Measurements from ENCODE around the gene PIK3CA.

Gene PIK3CA

DNA sequence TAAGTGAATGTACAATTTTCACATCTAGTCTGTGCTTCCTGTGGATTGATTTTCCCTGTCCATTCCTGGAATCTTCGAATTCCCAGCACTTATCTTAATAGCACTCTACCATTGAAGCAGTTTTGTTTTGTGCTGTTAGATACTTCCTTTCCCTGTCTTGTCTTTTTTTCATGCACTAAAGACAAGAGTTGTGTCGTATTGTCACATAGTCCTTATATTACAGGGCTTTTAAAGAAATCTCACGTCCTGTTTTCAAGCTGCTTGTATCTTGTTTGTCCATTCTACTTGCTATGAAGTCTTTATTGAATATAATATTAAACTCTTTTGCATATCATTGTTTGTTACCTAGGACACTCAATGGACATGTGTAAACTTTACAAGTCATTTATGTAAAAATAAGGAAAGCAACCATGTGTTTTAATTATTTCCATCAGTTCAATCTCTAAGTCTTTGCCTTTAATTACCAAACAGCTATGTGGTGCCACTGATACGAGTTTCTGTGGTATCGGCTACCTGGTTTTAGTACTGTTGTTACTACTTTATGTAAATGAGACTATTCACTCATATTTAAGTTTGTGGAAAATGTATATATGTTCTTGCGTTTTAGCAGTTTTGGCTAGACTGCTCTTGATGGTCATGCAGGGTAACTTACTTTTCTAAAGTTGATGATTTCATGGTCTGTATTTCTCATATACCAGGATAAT, 10.3 kb downstream of the PIK3CA start:
- no peak for DNase-seq

DNA sequence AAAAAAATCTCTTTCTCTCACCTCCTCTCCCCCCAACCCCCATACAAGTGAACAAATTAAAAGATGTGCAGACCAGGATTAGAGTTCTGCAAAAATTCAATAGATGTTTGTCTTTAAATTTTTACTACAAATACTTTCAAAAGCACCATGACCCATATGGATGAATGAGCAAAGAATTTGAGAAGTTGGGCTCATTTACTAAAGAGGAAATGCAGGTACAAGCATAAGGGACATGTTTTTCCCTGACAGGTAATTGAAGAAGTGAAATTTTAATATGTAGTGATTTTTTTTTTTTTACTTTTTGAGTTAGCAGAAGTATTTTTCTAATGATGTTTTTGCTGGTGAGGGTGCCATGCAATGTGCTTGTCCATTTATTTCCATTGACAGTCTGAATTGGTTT, 15.3 kb downstream of the PIK3CA start:
- DNase-seq: no peak

GRCh38 chr3:179164857-179165256, 16.7 kb downstream of the PIK3CA start:
- DNase-seq: no peak

DNA sequence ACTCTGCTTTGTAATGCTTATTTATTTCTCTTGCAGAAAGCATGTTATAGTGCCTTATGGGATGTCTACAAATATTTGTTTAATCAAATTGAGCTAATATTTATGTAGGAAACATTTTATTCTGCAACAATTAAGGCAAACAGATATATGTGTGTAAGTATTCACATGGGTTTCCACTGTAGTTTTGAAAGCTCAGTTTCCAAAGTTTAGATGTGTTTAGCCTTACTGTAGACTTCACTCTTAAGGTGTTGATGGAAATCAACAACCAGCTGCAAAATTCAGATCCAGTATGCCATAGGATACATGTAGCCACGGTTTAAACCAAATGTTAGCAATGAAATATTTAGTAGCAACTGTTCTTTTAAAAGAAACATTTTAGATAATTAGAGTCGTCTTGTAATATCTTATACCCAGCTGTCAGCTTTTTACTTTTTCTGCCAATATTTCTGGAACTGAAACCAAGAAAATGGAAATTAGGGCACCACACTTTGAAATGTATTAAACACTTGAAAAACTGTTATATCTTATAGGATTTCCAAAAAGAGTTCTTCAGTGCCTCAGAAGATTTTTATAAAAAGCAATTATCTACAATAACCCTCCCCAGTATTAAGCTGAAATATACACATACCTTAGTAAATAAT, 18.5 kb downstream of the PIK3CA start:
- no peak for DNase-seq

GRCh38 chr3:179168918-179169317, 20.8 kb downstream of the PIK3CA start:
- DNase-seq: no peak

- no peak for DNase-seq
These were observed 24.4 kb downstream of the PIK3CA start for GRCh38 chr3:179172546-179172945.

GRCh38 chr3:179174316-179174715, 26.2 kb downstream of the PIK3CA start:
- DNase-seq: no peak

- no peak for DNase-seq
These were observed 26.7 kb downstream of the PIK3CA start for GRCh38 chr3:179174898-179175297.

DNA sequence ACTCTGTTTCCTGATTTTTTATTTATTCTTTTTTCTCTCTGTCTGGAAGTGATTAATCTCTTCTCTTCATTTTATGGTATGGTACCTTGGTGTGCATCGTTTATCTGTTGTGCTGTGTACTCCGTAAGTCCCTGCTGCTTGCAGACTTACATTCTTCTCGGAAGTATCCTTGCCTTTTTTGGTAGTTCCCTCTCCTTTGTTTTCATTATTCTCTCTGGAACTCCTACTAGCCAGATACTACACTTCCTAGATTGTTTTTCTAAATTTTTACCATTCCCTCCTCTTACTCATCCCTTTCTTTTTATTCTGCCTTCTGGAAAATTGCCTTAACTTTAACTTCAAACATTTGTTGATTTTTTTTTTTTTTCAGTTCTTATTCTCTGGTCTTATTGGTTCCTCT, 27.2 kb downstream of the PIK3CA start:
- DNase-seq: no peak

DNA sequence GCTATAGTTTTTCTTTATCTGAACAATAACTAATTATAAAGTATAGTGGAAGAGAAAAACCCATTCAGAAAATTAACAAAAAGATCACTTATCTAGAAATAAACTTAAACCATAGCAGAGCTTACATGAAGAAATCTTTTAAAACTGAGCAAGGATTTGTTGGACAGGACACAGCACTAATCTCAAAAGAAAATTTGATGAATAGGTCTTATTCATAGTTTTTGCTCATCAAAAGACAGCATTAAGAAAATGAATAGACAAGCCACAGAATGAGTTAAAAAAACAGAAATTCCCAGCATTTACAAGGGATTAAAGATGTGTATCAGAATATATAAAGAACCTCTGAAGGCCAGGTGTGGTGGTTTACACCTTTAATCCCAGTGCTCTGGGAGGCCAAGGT, 29.5 kb downstream of the PIK3CA start:
- DNase-seq: no peak

GRCh38 chr3:179179256-179179655, 31.1 kb downstream of the PIK3CA start:
- DNase-seq: no peak

DNA sequence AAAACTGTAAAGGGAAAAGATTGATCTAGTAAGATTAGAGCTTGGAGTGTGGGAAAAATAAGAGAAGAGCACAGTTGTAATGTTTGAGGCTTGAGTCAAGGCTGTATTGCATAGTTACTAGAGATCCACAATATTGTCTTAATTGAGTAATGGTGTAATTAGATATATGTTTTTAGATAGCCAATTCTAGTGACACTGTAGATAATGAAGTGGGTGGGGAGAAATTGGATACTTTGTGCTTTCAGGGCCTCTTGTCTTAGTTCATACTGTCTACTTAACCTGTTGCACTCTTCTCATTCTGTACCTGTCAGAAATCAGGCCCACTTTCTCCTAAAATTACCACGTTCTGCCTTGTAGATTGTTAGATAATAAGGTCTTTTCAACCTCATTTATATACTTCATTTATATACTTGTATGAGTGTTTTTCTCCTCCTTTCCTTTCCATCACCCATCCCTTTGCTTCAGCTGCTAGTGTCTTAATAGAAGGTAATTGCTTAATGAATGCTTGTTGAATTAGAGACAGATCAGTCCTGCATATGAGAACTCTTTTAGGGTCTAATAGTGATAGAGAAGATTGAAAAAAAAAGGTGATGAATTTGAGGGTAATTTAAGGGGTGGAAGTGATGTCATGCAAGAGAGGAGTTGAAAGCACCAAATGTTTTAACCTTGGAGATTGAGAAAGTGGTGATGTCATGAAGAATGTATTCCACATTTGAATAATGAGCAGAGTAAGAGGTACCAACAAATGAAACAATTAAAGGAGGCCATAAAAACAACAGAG, 32.0 kb downstream of the PIK3CA start:
- DNase-seq: no peak

DNA sequence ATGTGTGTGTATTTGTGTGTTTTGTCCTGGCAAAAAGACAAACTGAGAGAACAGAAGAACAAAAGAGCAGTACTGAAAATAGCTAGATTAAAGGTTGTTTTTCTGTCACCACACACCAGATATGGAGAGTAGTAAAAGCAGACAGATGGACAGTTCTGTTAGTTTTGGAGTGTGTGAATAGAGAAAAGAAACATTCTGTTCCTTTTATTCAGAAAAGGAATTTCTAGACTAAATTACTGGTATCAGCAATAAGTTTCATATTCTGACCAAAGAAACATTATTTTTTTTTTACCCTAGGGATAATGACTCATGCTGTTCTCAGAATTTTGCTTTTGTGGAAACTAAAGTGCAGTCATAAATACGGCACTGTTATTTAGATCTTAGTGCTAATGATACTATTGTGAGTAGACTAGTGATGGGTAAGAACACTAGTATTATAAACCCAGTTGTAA, 32.9 kb downstream of the PIK3CA start:
- no peak for DNase-seq

DNA sequence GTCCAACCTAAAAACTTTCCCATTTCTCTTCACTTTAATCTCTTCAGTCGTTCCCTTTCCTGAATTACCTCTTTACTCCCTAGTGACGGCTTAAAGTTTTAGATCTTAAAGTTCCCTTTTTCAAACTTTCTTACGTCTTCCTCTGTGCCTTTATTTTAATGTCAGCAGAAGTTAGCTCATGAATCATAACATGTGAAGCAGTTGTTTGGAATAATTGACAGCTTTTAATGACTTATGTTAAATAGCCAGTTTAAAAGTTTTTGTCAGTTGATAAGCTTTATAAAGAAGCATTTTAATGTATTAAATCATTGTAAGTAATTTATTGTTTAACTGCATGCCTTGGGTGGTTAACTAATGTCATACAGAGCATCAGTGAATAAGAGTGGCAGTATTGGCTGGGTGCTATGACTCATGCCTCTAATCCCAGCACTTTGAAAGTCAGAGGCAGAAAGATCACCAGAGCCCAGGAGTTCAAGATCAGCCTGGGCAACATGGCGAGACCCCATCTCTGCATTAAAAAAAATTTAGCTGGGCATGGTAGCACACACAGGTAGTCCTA, 33.9 kb downstream of the PIK3CA start:
- DNase-seq: no peak

DNA sequence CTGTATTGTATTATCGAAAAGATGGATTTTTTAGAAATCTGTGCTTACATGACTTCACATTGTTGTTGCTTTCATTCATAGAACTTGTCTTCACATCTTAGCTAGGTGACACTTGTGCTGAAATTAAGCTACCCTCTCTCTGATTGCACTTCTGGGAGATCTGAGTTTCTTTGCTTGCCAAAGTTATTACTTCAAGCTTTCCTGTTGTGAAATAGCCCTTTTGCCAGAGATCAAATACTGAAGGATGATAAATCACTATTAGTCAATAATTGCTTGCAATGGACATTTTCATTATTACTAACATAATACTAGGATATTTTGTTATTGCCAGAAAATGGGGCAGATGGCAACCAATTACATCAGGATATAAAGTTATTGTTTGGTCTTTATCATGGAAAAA, 34.7 kb downstream of the PIK3CA start:
- no peak for DNase-seq

DNA sequence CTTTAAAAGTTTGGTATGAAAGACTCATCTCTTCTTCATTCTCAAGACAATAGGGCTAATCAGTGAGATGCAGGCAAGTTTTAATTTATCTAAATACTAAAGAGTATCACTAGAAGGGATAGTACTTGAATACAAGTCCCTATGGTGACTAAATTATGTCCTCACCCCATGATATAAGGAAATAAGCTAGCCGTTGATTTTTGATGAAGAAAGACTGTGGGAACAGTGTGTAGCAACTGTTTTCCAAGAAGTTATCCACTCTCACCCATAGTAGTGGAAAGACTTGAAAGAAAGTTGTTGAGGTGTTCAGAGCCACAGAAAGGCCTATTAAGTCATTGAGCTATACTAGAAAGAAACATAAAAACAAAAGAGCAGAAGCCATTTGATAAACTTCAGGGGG, 36.7 kb downstream of the PIK3CA start:
- no peak for DNase-seq

- DNase-seq: no peak
These were observed 38.3 kb downstream of the PIK3CA start for GRCh38 chr3:179186426-179186825.

DNA sequence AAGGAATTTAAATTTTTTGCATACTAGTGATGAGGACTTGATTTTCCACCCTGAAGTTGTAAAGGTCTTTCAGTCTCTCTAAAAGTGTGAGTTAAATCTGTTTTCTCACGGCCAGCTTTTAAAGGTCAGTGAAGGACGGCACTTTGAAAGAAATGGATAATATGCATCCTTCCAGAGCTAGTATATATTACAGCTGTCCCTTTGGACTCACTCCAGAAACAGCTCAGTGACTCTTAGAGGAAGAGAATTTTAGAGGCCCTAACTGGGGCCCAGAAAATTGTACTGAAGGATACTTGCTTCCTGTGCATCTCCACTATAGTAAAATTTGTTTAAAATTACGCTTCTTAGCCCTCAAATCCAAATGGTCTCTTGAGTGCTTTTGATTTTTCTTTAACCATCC, 41.6 kb downstream of the PIK3CA start:
- no peak for DNase-seq

GRCh38 chr3:179190581-179190980, 42.4 kb downstream of the PIK3CA start:
- DNase-seq: no peak

- DNase-seq: no peak
These were observed 44.4 kb downstream of the PIK3CA start for GRCh38 chr3:179192542-179192941.

GRCh38 chr3:179194931-179195330, 46.8 kb downstream of the PIK3CA start:
- no peak for DNase-seq

DNA sequence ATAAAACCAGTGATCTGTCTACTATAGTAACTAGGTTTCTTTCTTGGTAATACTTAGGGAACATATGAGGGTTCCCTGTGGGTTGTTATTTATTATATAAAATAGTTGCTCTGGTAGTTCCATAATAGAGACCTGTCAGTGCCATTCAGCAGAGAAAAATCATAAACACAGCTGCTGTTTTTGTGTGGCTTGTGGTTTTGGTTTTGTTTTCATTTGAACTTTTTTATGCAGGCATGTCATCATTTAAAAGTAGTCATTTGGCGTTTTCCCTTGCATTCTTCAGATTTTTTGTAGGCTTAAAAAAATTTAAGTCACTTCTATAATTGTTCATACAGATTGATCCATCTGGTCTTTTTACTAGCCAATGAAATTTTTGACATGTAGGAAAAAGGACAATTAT, 47.9 kb downstream of the PIK3CA start:
- no peak for DNase-seq

- no peak for DNase-seq
These were observed 48.5 kb downstream of the PIK3CA start for GRCh38 chr3:179196700-179197099.

GRCh38 chr3:179200790-179201189, 52.6 kb downstream of the PIK3CA start:
- no peak for DNase-seq
